ENCODE measurements around the gene MDN1. TPM values are rescaled to one million over a fixed set of nuclear protein-coding genes. Genes with fewer than 3 reads are reported as not detected.

Gene MDN1
- total RNA-seq, 1 experiment from 2014 or later = 30.1 TPM

DNA sequence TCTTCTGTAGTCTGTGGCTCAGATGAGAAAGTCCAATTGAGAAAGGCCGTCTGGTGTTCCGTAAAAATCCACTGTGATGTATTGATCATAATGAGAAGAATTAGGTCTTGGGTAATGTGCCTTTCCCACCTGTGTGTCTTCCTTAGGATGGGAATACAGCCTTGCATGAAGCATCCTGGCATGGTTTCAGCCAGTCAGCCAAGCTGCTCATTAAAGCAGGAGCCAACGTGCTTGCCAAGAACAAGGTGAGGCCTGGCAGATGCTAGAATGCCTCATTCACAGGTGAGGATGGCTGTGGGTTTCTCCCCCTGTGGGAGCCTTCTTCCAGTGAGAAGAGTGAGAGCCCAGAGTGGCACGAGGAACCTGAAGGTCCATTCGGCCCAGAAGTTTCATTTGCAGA, 213.7 kb downstream of the MDN1 start:
- DNase-seq (ENCODE audit: low spot score) = no peak

DNA sequence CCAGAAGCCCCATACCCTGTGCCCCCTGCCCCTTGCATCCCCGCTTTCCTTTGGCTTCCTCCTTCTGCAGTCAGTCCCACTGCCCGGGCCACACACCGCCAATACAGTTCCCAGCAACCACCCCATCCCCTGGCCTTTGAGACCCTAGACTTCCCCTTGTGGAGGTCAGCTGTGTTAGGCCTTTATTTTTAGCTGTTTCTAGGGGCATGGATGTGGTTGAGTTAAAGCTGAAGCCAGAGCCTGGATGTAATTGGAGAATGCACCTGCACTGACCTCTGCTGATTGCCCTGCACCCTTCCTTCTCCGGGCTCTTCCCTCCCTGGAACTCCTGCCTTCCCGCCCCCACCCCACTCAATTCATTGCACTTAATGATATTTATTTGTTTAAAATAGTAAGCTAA, 214.9 kb downstream of the MDN1 start:
- DNase-seq (ENCODE audit: low spot score) = no peak

DNA sequence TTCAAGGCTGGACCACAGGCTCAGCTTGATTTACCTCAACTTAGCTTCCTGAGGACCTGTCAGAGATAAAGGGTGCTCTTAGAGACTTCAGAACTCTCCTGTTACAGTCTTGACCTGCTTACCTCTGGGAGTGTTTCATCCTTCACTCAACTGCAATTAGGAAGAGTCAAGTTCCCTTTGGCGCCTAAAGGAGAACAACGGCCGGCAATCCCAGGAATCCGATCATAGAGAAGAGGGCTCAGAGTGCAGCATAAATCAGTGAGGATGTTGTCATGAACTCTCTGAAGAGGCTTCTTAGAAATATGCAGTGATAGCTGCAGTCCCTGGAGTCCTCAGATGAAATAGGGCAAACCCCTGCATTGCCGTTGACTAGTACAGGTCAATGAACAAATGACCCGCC, 217.4 kb downstream of the MDN1 start:
- DNase-seq (ENCODE audit: low spot score) = no peak

DNA sequence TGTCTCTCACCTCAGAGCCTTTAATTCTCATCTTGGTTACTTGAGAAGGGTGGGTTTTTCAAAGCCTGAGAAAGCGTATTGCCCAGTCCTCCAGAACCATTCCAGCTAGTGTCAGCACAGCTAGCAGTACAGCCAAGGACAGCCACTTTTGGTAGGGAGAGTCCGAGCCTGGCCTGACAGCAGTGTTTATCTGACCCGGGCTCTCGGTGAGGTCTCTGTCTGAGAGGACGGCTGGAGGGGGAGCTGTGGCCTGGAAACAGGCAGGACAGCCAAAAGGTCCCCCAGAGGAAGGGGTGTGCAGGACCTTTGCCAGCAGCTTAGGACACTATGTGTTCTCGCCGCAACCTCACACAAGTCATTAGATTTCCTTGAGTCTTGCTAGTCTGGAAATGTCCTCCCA, 219.9 kb downstream of the MDN1 start:
- DNase-seq (ENCODE audit: low spot score) = no peak

DNA sequence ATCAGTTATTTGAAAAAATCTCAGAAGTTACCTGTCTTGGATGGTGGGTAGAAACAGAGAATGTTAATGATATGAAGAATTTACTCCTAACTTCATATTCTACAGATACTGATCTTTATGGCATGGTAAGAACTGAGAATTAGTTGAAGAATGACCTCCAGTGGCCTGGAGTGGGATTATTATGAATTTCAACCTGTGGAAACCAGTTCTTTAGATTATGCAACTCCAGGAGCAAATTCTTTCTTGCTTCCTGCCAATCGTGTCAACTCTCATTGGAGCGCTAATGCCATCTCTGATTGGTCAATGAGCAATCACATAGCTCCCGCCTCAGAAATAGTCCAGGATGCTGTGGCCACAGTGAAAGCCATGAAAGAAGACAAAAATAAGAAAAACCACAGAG, 221.6 kb downstream of the MDN1 start:
- peak; percentile 52 for DNase-seq (ENCODE audit: low spot score)

DNA sequence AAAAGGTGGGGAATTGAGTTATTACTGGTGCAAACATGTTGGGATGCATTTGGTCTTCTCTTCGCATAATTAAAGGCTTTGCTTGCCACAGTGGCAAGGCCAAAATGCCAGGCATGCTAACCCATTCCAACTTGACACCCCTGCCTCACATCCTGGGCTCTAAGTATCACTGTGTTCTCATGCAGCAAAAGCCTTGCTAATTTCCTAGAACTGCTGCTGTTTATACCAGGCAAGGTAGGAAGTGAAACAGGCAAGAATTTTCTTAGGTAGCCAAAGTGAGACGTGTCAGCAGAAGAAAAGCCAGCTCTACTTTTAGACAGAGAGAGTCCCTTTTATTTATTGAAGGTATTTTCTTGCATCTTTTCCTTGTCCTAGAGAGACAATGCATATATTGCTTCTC, 222.2 kb downstream of the MDN1 start:
- no peak for DNase-seq (ENCODE audit: low spot score)

DNA sequence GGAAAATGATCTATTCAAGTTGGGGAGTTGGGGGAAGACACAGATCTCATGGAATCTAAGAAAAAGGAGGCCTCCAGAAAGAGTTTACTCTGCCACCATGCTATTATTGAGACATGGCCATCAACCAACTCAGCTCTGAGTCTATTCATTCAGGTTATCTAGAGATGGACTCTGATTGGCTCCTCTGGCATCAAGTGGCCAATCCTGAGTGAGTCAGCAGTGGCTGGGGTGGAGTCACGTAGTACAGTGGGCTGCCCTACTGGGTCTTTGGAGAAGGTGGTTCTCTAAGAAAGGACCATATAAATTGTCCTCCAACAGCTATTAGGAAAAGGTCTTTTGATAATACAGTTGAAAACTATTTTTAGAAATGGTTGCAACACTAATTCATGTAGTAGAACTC, 223.1 kb downstream of the MDN1 start:
- no peak for DNase-seq (ENCODE audit: low spot score)

DNA sequence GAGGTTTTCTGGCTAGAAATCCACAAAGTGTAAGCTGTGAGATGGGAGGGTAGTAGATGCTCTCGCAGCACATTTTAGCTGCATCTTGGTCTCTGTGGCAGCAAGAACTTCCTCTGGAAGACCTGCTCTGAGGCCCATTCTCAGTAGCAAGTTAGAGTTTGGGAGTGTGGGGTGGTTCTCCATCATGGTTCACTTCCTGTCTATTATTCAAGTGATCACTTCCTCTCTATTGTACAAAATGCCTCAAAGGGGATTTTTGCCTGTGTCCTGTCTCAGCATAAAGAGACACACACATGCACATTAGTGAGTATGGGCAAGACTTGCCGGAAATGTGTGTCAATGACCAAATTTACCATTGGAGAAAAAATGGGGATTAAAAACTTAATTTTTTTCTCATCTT, 223.5 kb downstream of the MDN1 start:
- no peak for DNase-seq (ENCODE audit: low spot score)

Small RNAs within 50 kb of the gene (small RNA-seq; reads per million reads assigned to genes)
- gene DNAJC19P6 (not detected), gene RF00019 (not detected)

Other genes with a start within 250 kb of the MDN1 start
- gene LYRM2, start 181.0 kb downstream of the MDN1 start, total RNA-seq (2014; rRNA removed; shearing (Covaris generic)) = 3.2 and 4.5 TPM in 2 replicates
- 6.2 and 6.3 TPM in 2 replicates for gene CASP8AP2, start 10.1 kb upstream of the MDN1 start, total RNA-seq (2014; rRNA removed; shearing (Covaris generic))
- not detected in 2 replicates for gene GJA10, start 74.7 kb upstream of the MDN1 start, total RNA-seq (2014; rRNA removed; shearing (Covaris generic))